ENCODE results near the gene PHRF1.

Gene PHRF1

GRCh38 chr11:544817-545166, 31.5 kb upstream of the PHRF1 start:
- Histone ChIP-seq H3K9ac (ENCODE audit: low read depth, low read length) (no peak overlapping the region), H3K9me3 (ENCODE audit: insufficient read depth, low read depth, low read length) (no peaks in the 10 kb centered on the region), H3K27me3 (ENCODE audit: insufficient read depth, low read length) (no peaks in the 10 kb centered on the region), H3K36me3 (ENCODE audit: insufficient read depth, low read depth, low read length) (no peaks in the 10 kb centered on the region), H3K4me3 (ENCODE audit: low read length) (no peak overlapping the region), H3K27ac (ENCODE audit: low read length) (no peak overlapping the region), H3K4me1 (ENCODE audit: insufficient read depth, low read length) (no peaks in the 10 kb centered on the region)

- no peak overlapping the region for H3K27ac ChIP-seq (ENCODE audit: low read length)
- no peak overlapping the region for H3K9ac ChIP-seq (ENCODE audit: low read depth, low read length)
- H3K4me1 ChIP-seq (ENCODE audit: insufficient read depth, low read length): no peaks in the 10 kb centered on the region
- H3K36me3 ChIP-seq (ENCODE audit: insufficient read depth, low read depth, low read length): no peaks in the 10 kb centered on the region
- H3K27me3 ChIP-seq (ENCODE audit: insufficient read depth, low read length): no peaks in the 10 kb centered on the region
- H3K4me3 ChIP-seq (ENCODE audit: low read length): no peak overlapping the region
- no peaks in the 10 kb centered on the region for H3K9me3 ChIP-seq (ENCODE audit: insufficient read depth, low read depth, low read length)
These were observed 31.1 kb upstream of the PHRF1 start for GRCh38 chr11:545171-545570.

GRCh38 chr11:548700-549603, 27.3 kb upstream of the PHRF1 start:
- no peaks in the 10 kb centered on the region for H3K4me1 ChIP-seq (ENCODE audit: insufficient read depth, low read length)
- H3K36me3 ChIP-seq (ENCODE audit: insufficient read depth, low read depth, low read length): no peaks in the 10 kb centered on the region
- H3K27me3 ChIP-seq (ENCODE audit: insufficient read depth, low read length): peaks cover 4% of the 10 kb centered on the region
- no peak overlapping the region for H3K27ac ChIP-seq (ENCODE audit: low read length)
- H3K4me3 ChIP-seq (ENCODE audit: low read length): no peak overlapping the region
- H3K9ac ChIP-seq (ENCODE audit: low read depth, low read length): no peak overlapping the region
- no peaks in the 10 kb centered on the region for H3K9me3 ChIP-seq (ENCODE audit: insufficient read depth, low read depth, low read length)

- no peak overlapping the region for H3K9ac ChIP-seq (ENCODE audit: low read depth, low read length)
- no peak overlapping the region for H3K4me3 ChIP-seq (ENCODE audit: low read length)
- H3K27me3 ChIP-seq (ENCODE audit: insufficient read depth, low read length): peaks cover 9% of the 10 kb centered on the region
- no peak overlapping the region for H3K27ac ChIP-seq (ENCODE audit: low read length)
- no peaks in the 10 kb centered on the region for H3K4me1 ChIP-seq (ENCODE audit: insufficient read depth, low read length)
- no peaks in the 10 kb centered on the region for H3K36me3 ChIP-seq (ENCODE audit: insufficient read depth, low read depth, low read length)
- H3K9me3 ChIP-seq (ENCODE audit: insufficient read depth, low read depth, low read length): no peaks in the 10 kb centered on the region
These were observed 26.1 kb upstream of the PHRF1 start for GRCh38 chr11:550021-550745.

- Histone ChIP-seq H3K36me3 (ENCODE audit: insufficient read depth, low read depth, low read length) (no peaks in the 10 kb centered on the region), H3K4me1 (ENCODE audit: insufficient read depth, low read length) (no peaks in the 10 kb centered on the region), H3K9ac (ENCODE audit: low read depth, low read length) (no peak overlapping the region), H3K27ac (ENCODE audit: low read length) (no peak overlapping the region), H3K27me3 (ENCODE audit: insufficient read depth, low read length) (peaks cover 15% of the 10 kb centered on the region), H3K9me3 (ENCODE audit: insufficient read depth, low read depth, low read length) (no peaks in the 10 kb centered on the region), H3K4me3 (ENCODE audit: low read length) (no peak overlapping the region)
These were observed 25.6 kb upstream of the PHRF1 start for GRCh38 chr11:550746-551085.

GRCh38 chr11:551131-551530, 25.1 kb upstream of the PHRF1 start:
- peaks cover 19% of the 10 kb centered on the region for H3K27me3 ChIP-seq (ENCODE audit: insufficient read depth, low read length)
- H3K4me3 ChIP-seq (ENCODE audit: low read length): no peak overlapping the region
- no peak overlapping the region for H3K9ac ChIP-seq (ENCODE audit: low read depth, low read length)
- no peak overlapping the region for H3K27ac ChIP-seq (ENCODE audit: low read length)
- H3K4me1 ChIP-seq (ENCODE audit: insufficient read depth, low read length): no peaks in the 10 kb centered on the region
- H3K36me3 ChIP-seq (ENCODE audit: insufficient read depth, low read depth, low read length): no peaks in the 10 kb centered on the region
- H3K9me3 ChIP-seq (ENCODE audit: insufficient read depth, low read depth, low read length): no peaks in the 10 kb centered on the region

GRCh38 chr11:551596-551995, 24.7 kb upstream of the PHRF1 start:
- Histone ChIP-seq H3K27ac (ENCODE audit: low read length) (no peak overlapping the region), H3K36me3 (ENCODE audit: insufficient read depth, low read depth, low read length) (no peaks in the 10 kb centered on the region), H3K4me3 (ENCODE audit: low read length) (no peak overlapping the region), H3K9ac (ENCODE audit: low read depth, low read length) (no peak overlapping the region), H3K9me3 (ENCODE audit: insufficient read depth, low read depth, low read length) (no peaks in the 10 kb centered on the region), H3K27me3 (ENCODE audit: insufficient read depth, low read length) (peaks cover 23% of the 10 kb centered on the region), H3K4me1 (ENCODE audit: insufficient read depth, low read length) (no peaks in the 10 kb centered on the region)

GRCh38 chr11:553083-553987, 22.9 kb upstream of the PHRF1 start:
- no peaks in the 10 kb centered on the region for H3K36me3 ChIP-seq (ENCODE audit: insufficient read depth, low read depth, low read length)
- no peak overlapping the region for H3K27ac ChIP-seq (ENCODE audit: low read length)
- no peaks in the 10 kb centered on the region for H3K9me3 ChIP-seq (ENCODE audit: insufficient read depth, low read depth, low read length)
- H3K4me1 ChIP-seq (ENCODE audit: insufficient read depth, low read length): no peaks in the 10 kb centered on the region
- H3K4me3 ChIP-seq (ENCODE audit: low read length): no peak overlapping the region
- no peak overlapping the region for H3K9ac ChIP-seq (ENCODE audit: low read depth, low read length)
- peaks cover 41% of the 10 kb centered on the region for H3K27me3 ChIP-seq (ENCODE audit: insufficient read depth, low read length)

GRCh38 chr11:553988-554340, 22.3 kb upstream of the PHRF1 start:
- Histone ChIP-seq H3K36me3 (ENCODE audit: insufficient read depth, low read depth, low read length) (no peaks in the 10 kb centered on the region), H3K9ac (ENCODE audit: low read depth, low read length) (no peak overlapping the region), H3K4me1 (ENCODE audit: insufficient read depth, low read length) (no peaks in the 10 kb centered on the region), H3K27ac (ENCODE audit: low read length) (no peak overlapping the region), H3K27me3 (ENCODE audit: insufficient read depth, low read length) (peaks cover 47% of the 10 kb centered on the region), H3K9me3 (ENCODE audit: insufficient read depth, low read depth, low read length) (no peaks in the 10 kb centered on the region), H3K4me3 (ENCODE audit: low read length) (no peak overlapping the region)

GRCh38 chr11:554428-555226, 21.6 kb upstream of the PHRF1 start:
- Histone ChIP-seq H3K36me3 (ENCODE audit: insufficient read depth, low read depth, low read length) (no peaks in the 10 kb centered on the region), H3K9ac (ENCODE audit: low read depth, low read length) (peak overlapping the region; percentile 41; the same call in 1 of the 2 replicates), H3K27me3 (ENCODE audit: insufficient read depth, low read length) (peaks cover 53% of the 10 kb centered on the region), H3K9me3 (ENCODE audit: insufficient read depth, low read depth, low read length) (no peaks in the 10 kb centered on the region), H3K4me1 (ENCODE audit: insufficient read depth, low read length) (no peaks in the 10 kb centered on the region; the same call in 1 of the 2 replicates), H3K27ac (ENCODE audit: low read length) (no peak overlapping the region), H3K4me3 (ENCODE audit: low read length) (peak overlapping the region; percentile 64; the same call in 1 of the 2 replicates)

GRCh38 chr11:555227-555779, 21.0 kb upstream of the PHRF1 start:
- Histone ChIP-seq H3K9me3 (ENCODE audit: insufficient read depth, low read depth, low read length) (no peaks in the 10 kb centered on the region), H3K27ac (ENCODE audit: low read length) (no peak overlapping the region), H3K9ac (ENCODE audit: low read depth, low read length) (no peak overlapping the region), H3K4me3 (ENCODE audit: low read length) (peak overlapping the region; percentile 60; the same call in 1 of the 2 replicates), H3K4me1 (ENCODE audit: insufficient read depth, low read length) (peaks cover 4% of the 10 kb centered on the region; the same call in 1 of the 2 replicates), H3K36me3 (ENCODE audit: insufficient read depth, low read depth, low read length) (no peaks in the 10 kb centered on the region), H3K27me3 (ENCODE audit: insufficient read depth, low read length) (peaks cover 53% of the 10 kb centered on the region)

Data from iPS-20b (cell line).